GM21723 (cell line): ENCODE results near the gene KMO.

Experiments used
- ATAC-seq: cut with Tn5 transposase; IDR thresholded peaks from one replicate; pipeline ENCODE4 v1.9.1; 2021; ENCODE audit warnings: mild to moderate bottlenecking, moderate library complexity; ENCODE audit not compliant: unreplicated experiment

The KMO gene

DNA sequence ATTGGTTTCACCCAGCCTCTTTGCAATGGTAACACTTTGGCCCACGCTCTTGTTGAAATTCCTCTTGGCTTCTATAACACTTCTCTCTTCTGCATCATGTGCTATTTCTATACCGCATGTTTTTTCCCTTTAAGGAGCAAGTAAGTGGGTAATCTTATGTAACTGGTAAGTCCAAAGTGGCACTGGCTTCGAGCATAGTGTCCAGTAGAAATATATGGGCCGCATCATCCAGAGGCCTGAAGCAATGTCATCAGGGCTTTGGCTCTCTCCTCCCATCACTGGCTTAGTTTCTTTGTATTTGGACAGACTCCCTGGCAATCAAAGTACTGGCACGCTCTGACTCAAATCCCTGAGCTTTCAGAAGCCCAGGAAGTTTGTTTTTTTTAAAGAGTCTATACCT, 90.5 kb downstream of the KMO start:
- ATAC-seq: no peak

DNA sequence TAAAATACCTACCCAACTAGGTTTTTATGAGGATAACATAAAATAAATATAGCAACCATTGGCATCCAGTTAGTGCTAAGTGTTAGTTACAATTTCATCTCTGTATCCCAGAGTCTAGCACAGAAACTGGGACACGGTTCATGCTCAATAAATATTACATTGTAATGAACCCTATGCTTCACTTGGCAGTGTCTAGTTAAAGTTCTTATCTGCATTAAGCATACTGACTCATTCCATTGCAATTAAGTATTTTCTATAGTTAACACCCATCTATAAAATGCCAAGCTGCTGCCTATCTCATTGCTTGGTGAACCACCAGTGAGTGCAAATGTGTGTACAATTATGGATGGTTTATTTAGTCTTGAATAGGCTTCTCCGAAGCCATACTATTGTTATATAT, 92.8 kb downstream of the KMO start:
- ATAC-seq: no peak

DNA sequence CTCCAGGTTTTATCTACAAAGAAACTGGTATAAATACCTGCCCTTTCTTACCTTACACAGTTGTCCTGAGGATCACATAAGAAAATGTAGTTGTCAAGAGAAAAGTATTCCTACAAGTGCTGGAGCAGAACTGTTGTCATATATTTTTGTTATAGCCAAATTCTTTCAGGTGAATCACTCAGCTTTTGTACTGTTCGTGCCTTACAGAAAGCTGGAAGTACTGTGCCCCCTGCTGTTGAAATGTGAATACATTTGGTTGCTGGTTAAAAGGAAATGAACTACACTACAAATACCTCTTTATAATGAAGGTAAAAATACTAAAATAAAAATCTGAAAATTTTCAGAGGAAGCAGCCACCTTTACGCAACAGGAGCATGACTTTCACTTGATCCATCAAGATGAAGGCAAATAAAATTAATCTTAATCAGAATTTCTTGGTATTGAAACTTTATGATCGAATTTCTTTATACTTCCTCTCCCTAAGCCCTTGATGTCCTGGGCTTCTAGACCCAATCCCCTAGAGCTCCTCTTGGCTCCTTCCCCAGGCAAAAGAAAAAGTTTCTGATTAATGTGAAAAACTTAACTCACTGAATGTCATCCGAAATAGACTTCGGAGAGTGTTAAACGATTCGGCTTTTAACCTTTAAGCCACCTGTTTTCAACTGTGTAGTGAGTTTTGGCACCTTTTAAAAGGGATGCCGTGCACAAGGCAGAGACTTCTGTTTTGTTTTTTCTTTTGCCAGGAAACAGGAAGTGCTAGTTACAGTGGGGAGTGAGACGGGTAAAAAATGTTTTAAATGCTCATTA, 95.5 kb downstream of the KMO start:
- ATAC-seq: peak; percentile 93

DNA sequence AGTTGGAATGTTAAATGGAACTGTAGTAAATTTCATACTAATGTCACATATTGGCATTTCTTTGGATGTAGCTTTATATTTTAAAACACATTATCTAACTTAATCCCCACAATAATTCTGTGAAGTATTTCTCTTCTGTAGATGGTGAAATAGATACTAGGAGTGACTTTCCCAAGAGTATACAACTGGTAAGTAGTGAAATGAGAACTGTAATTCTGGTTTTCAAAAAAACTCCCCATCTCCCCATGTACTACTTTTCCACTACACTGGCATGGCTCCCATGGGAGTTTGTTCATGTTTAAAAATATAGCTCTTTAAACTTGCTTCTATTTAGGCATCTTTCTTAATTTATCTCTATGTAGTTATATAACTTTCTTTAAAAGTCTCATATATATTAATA, 97.8 kb downstream of the KMO start:
- ATAC-seq: no peak

DNA sequence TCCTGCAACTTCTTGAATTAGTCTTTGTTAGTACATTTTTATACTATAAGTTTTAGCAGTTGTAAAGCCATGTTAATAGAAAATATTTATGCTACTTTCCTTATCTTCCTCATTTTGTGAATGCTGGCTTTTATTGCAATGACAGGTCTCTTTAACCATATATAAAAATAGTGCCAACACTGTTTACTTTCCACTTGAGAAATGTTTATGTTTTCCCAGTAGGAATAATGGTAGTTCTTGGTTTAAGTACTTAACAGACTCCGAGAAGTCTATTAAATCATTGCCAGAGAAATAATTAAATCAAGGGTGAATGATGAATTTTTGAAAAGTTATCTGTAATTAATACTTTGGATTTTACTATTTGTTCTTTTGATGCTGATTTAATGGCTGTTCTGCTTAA, 98.3 kb downstream of the KMO start:
- ATAC-seq: no peak

DNA sequence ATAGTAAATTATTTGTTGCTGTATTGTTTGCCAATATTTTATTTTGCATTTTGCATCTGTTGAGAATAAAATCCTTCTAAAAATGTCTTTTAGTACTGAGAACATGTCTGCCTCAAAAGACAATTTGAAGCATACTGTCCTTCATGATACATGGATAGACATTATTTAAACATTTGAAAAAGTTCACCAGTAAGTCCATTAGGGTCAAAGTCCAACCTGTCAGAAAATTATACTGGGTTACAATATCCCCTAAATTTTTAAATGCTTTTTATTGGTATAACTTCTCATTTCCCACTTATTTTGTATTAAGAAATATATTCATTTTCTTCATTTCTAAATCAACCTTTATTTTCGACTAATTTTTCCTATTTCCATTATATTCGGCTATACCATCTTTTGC, 98.7 kb downstream of the KMO start:
- ATAC-seq: no peak

DNA sequence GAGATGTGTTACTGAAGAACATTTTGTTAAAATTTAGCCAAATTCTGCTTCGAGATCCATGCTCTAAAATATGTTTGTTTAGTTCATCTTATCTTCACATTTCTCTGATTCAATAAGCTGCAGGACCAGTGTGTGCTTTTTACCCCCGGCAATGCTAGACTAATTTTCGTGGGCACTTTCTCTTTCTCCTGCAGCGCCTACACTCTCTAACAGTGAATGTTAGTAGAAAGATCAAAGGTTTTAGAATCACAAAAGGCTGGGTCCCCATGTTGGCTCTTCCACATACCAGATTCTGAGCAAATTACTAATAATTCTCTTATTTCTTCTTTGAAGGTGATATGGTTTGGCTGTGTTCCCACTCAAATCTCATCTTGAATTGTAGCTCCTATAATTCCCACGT, 99.5 kb downstream of the KMO start:
- ATAC-seq: no peak

DNA sequence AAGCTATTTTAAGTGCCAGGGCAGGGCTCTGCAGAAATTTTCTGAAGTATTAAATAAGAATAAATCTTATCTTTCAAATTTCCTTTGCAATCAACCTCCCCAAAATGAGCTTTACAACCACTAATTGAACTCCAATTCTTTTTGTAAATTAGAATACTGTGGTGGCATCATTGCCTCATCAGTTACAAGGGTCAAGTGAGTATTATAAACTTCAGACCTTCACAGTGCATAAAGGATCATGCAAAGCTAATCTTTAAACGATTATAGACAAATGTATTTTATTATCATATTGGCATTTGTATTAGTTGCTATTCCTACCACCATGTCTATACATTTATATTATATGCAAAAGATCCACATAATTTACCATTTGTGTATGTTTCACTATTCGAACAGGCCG, 100.8 kb downstream of the KMO start:
- ATAC-seq: no peak

DNA sequence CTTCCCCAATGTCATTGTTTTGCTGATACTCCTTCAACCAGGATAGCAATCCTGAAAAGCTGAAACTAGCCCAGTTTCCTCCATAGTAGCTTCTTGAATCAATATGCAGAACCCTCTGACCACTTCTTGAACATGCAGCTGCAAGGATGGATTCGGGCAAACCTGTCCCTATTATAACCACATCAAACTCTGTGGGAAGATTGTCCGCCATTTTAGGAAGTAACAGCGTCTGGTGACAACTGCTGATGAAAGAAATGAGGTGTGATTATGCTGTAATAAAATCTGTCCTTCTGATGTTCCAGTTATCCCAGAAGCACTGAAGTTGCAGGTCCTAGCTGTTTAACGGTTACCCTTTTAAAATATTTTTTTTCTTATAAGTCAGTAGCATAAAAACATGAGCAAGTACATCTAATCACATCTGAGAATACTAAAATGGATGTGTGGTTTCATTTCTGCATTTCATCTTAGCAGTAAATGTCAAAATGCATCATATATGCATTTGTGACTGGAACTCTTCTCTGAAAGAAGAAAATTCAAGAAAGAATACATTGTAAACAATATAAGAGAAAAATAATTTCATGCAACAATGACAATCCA, 103.5 kb downstream of the KMO start:
- ATAC-seq: no peak

DNA sequence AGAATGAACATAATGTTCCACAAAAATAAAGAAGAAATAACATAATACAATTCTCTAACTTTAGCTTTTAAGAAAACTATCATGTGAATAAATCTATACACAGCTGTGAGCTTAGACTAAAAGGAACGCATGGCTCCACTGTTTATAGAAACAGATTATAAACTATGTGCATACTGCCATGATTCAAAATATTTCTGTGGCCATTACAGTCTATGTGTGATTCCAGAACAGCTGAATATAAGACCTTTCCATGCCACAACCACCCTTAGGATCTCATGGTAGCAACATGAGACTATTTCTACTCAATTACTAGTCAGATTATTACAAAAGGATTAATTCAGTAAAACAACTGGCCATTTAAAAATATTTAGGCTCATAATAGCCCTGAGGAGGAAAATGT, 104.1 kb downstream of the KMO start:
- no peak for ATAC-seq

DNA sequence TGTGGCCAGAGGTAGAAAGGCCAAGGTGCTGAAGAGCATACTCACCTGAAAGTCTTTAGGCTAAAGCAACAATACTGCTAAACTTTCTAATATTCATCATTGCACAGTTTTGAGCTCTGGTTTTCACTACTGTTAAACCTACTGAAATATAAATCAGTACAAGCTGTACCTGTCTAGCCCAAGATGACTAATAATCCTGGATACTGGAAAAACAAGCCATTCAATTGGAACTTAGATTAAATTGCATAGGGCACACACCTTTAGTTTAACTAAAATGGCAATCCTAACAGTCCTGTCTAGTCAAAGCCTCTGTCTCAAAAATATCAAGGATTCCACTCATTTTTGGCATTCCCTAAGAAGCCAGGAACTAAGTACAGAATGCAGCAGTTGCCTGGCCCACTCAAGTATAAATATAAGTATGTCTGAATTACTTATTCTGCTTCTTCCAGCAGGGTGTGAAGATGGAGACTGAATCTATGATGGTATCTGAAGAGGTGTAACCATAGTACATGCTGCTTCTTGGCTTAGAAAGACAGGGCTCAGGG, 104.9 kb downstream of the KMO start:
- ATAC-seq: no peak

DNA sequence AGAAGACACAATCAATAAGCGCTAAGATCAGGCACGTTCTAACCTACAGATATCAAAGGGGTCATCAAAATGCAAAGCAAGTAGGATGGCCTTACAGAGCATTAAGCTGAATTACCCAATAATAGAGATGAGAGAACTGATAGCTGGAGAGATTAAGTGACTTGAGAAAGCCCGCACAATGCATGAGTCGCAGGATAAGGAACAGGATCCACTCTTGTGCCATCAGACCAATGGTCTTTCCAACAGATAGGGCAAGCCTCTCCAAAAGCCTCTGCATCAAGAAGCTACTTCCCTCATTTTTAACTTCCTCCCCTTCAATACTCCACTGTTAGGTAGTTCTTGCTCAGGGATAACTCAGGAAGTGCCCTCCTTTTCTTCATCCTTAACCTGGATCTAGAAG, 105.4 kb downstream of the KMO start:
- ATAC-seq: no peak

DNA sequence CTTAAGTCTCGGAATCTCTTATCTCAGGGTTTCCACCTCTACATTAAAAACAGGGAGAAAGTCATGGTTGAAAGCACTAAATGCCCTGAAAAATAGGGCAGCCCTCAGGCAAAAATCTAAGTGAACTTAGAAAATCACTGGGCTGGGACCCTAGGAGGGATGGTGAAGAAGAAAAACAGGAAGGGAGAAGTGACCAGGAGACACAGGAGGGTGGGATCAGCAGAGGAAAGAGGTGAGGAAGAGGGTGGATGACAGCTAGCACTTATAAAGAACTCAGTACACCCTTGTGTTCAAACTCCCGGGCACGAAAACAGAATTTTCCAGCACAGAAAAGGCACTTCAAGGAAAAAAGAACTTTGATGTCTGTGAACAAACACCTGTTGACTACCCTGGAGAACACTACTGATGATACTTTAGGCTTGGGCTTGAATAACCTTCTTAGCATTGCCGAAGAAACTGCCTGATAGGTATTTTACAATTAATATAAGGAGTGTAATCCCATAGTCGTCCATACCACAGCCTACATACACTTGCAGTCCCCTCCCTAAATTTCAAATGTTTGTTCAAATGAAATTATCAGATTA, 106.0 kb downstream of the KMO start:
- ATAC-seq: no peak

DNA sequence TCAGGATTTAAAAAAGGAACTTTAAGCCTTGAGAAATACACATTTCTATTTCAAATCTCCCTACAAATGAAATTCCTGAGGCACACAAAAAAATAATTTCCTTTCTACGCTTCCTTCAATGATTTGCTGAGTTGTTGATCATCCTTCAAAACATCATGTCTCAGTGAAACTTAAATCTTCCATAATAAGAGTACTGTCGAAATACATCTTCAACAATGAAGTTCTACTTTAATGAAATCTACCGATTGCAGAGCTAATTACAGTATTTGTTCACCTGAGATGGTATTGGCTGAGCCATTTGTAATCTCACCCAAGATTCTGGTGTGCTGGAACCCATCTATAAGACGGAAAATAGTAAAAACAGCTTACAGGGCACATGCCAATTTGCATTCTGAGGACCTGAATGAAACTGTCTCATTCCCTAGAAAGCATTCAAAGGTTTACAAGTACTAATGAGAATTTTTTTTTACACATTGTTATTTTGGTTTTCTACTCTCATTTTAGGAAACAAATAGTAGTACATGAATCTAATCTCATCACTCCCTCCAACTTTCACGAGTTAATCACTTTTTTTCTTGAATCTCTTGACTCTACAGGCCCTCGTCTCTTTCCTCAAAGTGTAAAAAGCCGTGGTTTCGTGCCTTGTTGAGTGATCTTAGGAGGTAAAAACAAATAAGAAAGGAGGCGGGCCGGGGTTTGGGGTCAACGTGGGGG, 106.9 kb downstream of the KMO start:
- ATAC-seq: peak; percentile 3

DNA sequence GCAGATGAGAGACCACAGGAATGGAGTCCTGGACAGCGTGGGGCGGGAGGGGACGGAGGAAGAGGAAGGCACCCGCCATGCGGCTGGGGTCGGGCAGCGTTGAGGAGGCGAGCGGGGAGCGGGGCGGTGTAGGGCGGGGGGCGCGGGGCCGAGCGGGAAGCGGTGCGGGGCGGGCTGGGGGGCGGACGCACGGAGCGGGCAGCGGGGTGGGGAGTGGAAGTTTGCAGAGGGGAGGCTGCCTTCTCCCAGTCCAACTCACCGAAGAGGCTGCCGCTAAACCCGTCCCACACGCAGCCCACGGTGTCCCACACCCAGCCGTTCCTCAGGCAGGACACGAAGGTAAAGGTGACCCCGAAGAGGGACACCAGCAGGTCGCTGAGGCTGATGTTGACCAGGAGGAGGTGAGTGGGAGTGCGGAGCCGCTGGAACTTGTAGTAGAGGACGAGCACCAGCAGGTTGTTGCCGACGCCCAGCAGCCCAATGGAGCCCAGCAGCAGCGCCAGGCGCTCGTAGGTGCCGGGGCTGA, 107.5 kb downstream of the KMO start:
- ATAC-seq: peak; percentile 50

DNA sequence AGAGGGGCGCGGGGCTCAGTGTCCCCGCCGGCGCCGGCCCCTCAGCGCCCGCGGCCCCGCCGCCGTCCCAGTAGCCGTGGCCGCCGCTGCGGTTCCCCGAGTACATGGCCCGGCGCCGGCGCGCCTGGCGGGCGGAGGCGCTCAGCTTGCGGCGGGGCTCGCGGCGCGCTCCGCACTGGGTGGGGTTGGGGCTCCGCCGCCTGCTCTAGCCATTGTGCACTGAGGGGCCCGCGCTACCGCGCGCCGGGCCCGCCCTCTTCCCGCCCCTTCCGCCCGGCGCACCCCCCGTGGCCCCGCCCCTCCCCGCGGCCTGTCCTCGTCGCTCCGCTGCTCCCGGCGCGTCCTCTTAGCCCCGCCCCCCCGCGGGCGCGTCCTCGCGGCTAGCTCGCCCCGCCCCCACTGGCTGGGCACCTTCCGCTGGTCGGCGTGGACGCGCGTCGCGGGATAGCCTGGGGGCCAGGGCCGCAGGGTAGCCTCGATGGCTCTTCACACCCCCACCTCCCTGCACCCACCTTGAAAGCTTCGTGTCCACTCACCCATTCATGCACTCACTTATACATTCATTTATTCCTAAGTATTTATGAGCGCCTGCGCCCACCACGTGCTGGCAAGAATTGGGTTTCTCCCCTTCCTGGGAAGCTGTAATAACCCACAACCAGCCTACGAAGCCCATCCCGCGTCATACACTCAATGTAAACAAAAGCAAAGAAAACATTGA, 108.1 kb downstream of the KMO start, which contains the start of the genes CHML and OPN3:
Gene CHML (minus strand): TSS at position 221 of the 718 bp plus-strand sequence. CDS start 4,603 bp downstream, outside the sequence.
Gene OPN3 (minus strand): TSS at position 221 of the 718 bp plus-strand sequence. CDS start 115 bp downstream, at position 106.
- peak; percentile 86 for ATAC-seq

DNA sequence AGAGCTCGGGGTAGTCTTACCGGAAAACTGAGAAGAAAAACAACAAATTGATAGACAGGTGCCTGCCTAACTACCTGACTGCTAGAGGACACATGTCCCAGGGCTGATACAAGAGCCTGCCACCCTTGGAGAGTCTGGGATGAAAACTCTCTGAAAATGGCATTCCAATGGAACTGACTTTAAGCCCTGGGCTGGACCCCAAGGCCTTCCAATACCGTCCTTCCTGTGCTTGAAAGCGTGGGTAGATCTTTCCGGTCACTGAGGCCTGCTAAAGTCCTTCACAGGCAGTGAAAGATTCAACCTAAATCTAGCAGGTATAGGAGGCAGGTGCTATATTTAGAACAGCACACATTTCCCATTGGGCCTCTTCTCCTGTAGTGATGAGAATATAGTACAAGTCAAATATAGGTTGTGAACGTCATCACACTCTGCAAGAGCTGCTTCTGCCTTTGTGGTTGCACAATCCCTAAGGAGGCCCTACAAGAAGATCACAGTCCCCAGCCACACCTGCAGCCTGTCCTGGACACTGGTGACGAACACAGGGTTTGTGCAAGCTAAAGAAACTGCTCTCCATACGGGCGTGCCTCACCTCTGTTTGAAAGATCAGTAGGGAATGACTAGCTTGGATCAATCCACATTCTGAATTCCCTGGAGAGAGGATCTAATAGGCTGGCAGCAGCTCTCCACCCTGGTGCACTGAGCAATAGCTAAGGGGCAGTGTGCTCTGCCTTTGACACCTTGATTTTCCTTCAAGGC, 108.9 kb downstream of the KMO start:
- ATAC-seq: no peak

DNA sequence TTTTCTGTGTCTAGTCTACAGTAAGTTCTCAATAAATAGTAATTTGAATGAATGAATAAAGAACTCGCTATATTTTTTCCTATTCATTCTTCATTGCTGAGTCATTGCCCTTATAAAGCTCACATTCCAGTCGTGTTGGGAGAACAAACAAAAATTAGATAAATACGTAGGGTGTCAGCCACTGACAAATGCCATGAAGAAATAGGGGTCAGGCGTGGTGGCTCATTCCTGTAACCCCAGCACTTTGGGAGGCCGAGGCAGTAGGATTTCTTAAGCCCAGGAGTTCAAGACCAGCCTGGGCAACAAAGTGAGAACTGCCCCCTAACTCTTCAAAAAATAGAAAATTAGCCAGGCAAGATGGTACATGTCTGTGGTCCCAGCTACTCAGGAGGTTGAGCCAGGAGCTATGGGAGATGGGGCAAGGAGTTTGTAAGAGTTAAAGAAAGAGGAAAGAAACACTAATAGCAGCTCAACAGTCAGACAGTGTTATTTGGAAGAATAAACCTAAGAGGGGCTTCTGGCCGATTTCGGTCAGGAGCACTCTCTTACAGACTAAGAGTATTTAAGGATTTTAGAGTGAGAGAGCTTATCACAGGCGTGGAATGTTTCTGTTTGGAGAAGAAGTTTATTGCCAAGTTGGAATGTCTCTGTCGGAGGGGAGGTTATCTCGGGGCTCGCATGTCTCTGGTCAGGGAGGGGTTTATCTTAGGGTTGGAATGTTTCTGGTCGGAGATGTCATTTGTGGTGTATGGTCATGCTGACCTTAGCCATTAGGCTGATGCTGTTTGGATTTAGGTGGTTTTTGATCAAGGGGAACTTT, 109.8 kb downstream of the KMO start:
- no peak for ATAC-seq

DNA sequence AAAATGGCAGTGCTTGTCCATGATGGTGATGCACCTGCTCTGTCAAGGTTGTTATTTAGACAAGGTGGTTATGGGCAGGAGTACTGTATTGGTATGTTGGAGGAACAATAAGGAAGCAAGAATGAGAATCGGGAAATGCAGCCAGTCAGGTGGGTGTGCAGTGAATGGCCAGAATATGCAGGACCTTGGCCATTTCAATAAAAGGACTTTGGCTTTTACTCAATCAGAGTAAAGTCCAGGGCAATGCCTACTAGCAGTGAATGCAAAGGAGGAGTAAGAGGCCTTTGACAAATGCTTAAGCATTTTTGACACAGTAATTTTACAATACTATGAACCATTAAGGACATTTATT, 110.4 kb downstream of the KMO start:
- ATAC-seq: no peak
